Renal cortex interstitium (tissue), 11 donors: ENCODE measurements around the gene PTBP1. TPM values are rescaled to one million over a fixed set of nuclear protein-coding genes. Genes with fewer than 3 reads are reported as not detected.

ENCODE experiments used
- DNase-seq, 11 donors: peaks; one replicate each; pipeline ENCODE4 v3.0.0-alpha.2; 2013; ENCODE audit warnings: low read depth in 9 of 11, low spot score in 4 of 11; ENCODE audit errors: extremely low read depth in 1 of 11
- polyA plus RNA-seq, 3 donors: library from polyadenylated mRNA; unstranded; fragments of 120-200 nt; gene quantifications; one replicate each; pipeline ENCODE4 v1.2.1, GENCODE V29; 2013; ENCODE audit not compliant: insufficient read length in 3 of 3

The PTBP1 gene
- polyA plus RNA-seq, 3 donors, result 349 to 460 (median 382) TPM

DNA sequence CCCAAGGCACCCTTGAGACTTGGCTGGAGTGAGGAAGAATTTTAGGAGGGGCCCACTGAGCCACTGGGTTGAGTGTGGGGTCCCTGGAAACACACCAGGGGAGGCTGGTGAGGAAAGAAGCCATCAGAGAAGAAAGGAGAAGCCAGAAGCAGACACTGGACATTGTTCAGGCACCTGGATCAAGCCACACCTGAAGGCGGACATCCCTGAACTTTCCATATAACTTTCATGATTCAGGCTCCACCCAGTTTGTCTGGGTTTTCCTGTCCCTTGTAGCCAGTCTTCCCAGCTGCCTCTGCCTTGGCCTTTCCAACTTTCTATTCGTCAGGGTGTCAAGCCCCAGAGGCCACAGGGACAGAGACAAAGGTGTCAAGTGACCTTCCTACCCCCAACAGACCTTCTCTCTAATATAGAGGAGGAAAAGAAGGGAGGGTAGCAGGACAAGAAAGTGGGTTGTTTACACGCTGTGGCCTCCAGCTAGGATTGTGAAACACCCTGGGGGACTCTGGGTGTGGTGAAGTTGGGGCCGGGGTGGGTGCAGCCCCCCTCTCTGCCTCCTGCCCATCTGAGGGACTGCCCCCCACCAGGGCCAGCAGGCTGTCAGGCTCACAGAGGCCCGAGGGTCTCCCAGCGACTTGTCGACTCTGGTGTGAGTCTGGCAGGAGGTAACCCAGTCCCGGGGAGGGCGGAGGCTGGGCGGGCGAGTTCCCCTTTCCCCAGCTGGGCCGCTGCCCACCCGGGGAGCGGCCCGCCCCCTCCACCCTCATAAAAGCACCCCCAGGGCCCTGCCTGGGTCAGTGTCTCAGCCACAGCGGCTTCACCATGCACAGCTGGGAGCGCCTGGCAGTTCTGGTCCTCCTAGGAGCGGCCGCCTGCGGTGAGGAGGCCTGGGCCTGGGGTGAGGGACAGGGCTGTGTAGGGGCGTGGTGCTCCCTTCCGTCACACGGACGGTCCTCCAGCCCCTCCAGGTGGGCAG, 61.9 kb downstream of the PTBP1 start, which contains the start of gene CFD:
TSS of gene CFD (plus strand) at position 797 of the 976 bp plus-strand sequence. CDS start at position 823, 26 bp downstream.
- no peak for DNase-seq

- no peak for DNase-seq
These were observed 64.0 kb downstream of the PTBP1 start for GRCh38 chr19:861141-861755.

Other genes with a start within 250 kb of the PTBP1 start
- 100 to 1,000 TPM; 359 to 541 (median 496) TPM for gene BSG, start 224.9 kb upstream of the PTBP1 start, polyA plus RNA-seq
- under 1 TPM; 0.40 to 0.45 (median 0.42) TPM for gene HCN2, start 207.6 kb upstream of the PTBP1 start, polyA plus RNA-seq
- 10 to 100 TPM; 54.6 to 68.8 (median 58.1) TPM for gene POLRMT, start 163.9 kb upstream of the PTBP1 start, polyA plus RNA-seq
- 1 to 10 TPM in 1 of 3 donors, under 1 TPM in 2; 0.31 to 1.1 (median 0.92) TPM for gene FGF22, start 157.6 kb upstream of the PTBP1 start, polyA plus RNA-seq
- gene RNF126, start 134.2 kb upstream of the PTBP1 start, polyA plus RNA-seq, result 10 to 100 TPM; 21.1 to 36.8 (median 35.7) TPM
- 10 to 100 TPM; 14.8 to 26.8 (median 20.7) TPM for gene FSTL3, start 121.1 kb upstream of the PTBP1 start, polyA plus RNA-seq
- under 1 TPM; 0.13 to 0.20 (median 0.19) TPM for gene PRSS57, start 102.0 kb upstream of the PTBP1 start, polyA plus RNA-seq
- 100 to 1,000 TPM in 2 of 3 donors, 10 to 100 TPM in 1; 69.0 to 111 (median 105) TPM for gene PALM, start 88.5 kb upstream of the PTBP1 start, polyA plus RNA-seq
- 10 to 100 TPM in 1 of 3 donors, 1 to 10 TPM in 2; 4.4 to 14.4 (median 5.8) TPM for gene MISP, start 46.3 kb upstream of the PTBP1 start, polyA plus RNA-seq
- gene PLPPR3, start 24.5 kb downstream of the PTBP1 start, polyA plus RNA-seq, result 10 to 100 TPM in 2 of 3 donors, 1 to 10 TPM in 1; 8.2 to 19.3 (median 15.8) TPM
- 1 to 10 TPM; 1.4 to 1.9 (median 1.9) TPM for gene AZU1, start 30.4 kb downstream of the PTBP1 start, polyA plus RNA-seq
- gene PRTN3, start 43.5 kb downstream of the PTBP1 start, polyA plus RNA-seq, result 1 to 10 TPM in 2 of 3 donors, under 1 TPM in 1; 0.81 to 2.4 (median 1.6) TPM
- under 1 TPM; 0.33 to 0.98 (median 0.34) TPM for gene ELANE, start 54.9 kb downstream of the PTBP1 start, polyA plus RNA-seq
- gene CFD, start 62.2 kb downstream of the PTBP1 start, polyA plus RNA-seq, result 1 to 10 TPM; 1.9 to 4.9 (median 3.9) TPM
- 10 to 100 TPM; 40.3 to 68.6 (median 58.3) TPM for gene MED16, start 95.7 kb downstream of the PTBP1 start, polyA plus RNA-seq
- not detected for gene RNU6-9, start 96.0 kb downstream of the PTBP1 start, polyA plus RNA-seq
- 10 to 100 TPM; 33.7 to 55.0 (median 49.0) TPM for gene R3HDM4, start 115.8 kb downstream of the PTBP1 start, polyA plus RNA-seq
- 1 to 10 TPM in 2 of 3 donors, under 1 TPM in 1; 0.34 to 1.2 (median 1.1) TPM for gene KISS1R, start 119.9 kb downstream of the PTBP1 start, polyA plus RNA-seq
- gene ARID3A, start 128.6 kb downstream of the PTBP1 start, polyA plus RNA-seq, result 10 to 100 TPM; 19.9 to 37.0 (median 28.3) TPM
- gene WDR18, start 186.9 kb downstream of the PTBP1 start, polyA plus RNA-seq, result 10 to 100 TPM; 30.6 to 72.6 (median 54.1) TPM
- 1 to 10 TPM in 2 of 3 donors, under 1 TPM in 1; 0.37 to 2.0 (median 1.2) TPM for gene GRIN3B, start 203.0 kb downstream of the PTBP1 start, polyA plus RNA-seq
- 100 to 1,000 TPM in 2 of 3 donors, 10 to 100 TPM in 1; 92.3 to 145 (median 126) TPM for gene TMEM259, start 223.7 kb downstream of the PTBP1 start, polyA plus RNA-seq
- gene RNU6-2, start 224.1 kb downstream of the PTBP1 start, polyA plus RNA-seq, result not detected
- gene CNN2, start 229.2 kb downstream of the PTBP1 start, polyA plus RNA-seq, result 100 to 1,000 TPM; 163 to 196 (median 180) TPM
- 10 to 100 TPM in 1 of 3 donors, 1 to 10 TPM in 2; 7.2 to 10.1 (median 8.2) TPM for gene ABCA7, start 242.7 kb downstream of the PTBP1 start, polyA plus RNA-seq